AG04450 (cell line): ENCODE results near the gene CD160. TPM values are rescaled to one million over a fixed set of nuclear protein-coding genes. Genes with fewer than 3 reads are reported as not detected.

Experiments
- CTCF ChIA-PET: fragments of 300-600, 350-600 bp; formaldehyde crosslinking; extraction: SDS; loops from one replicate; lab custom pipeline; 2022; ENCODE audit warnings: antibody characterized with exemption, inconsistent platforms; lab: Charles Lee
- POLR2A ChIA-PET: fragments of 350-600 bp; formaldehyde crosslinking; extraction: SDS; loops from one replicate; lab custom pipeline; 2021; ENCODE audit warnings: antibody characterized with exemption, inconsistent platforms; lab: Yijun Ruan, JAX
- DNase-seq: peaks from one replicate; pipeline ENCODE4 v3.0.0-alpha.2; 2011; ENCODE audit warnings: low read depth, low spot score
- H3K27ac ChIP-seq: one replicate; pipeline ENCODE4 v1.5.1; 2012; ENCODE audit warnings: low read depth, low read length, control low read depth
- H3K27me3 ChIP-seq: one replicate; pipeline ENCODE4 v1.6.0; 2012; ENCODE audit warnings: low read length; ENCODE audit not compliant: control insufficient read depth, insufficient read depth
- H3K4me3 ChIP-seq: 2 replicates; pipeline ENCODE4 v1.5.1; 2011; ENCODE audit warnings: mild to moderate bottlenecking, low read depth, low read length, control low read depth
- H3K9me3 ChIP-seq: 2 replicates; pipeline ENCODE4 v1.5.1; 2012; ENCODE audit warnings: low read length; ENCODE audit not compliant: control insufficient read depth, insufficient read depth
- polyA plus RNA-seq: library from polyadenylated mRNA; depleted of rRNA; stranded (reverse); fragments of >200 nt; gene quantifications from 2 replicates; pipeline ENCODE4 v1.2.3, GENCODE V29; 2011
- TF ChIP-seq, protein P1 (sequence below): IDR thresholded peaks from 2 replicates; pipeline ENCODE4 v1.5.1; 2011; ENCODE audit warnings: low read depth, low read length, control low read depth, inconsistent platforms

Gene CD160
- polyA plus RNA-seq, 1 experiment, result 0.05 TPM

DNA sequence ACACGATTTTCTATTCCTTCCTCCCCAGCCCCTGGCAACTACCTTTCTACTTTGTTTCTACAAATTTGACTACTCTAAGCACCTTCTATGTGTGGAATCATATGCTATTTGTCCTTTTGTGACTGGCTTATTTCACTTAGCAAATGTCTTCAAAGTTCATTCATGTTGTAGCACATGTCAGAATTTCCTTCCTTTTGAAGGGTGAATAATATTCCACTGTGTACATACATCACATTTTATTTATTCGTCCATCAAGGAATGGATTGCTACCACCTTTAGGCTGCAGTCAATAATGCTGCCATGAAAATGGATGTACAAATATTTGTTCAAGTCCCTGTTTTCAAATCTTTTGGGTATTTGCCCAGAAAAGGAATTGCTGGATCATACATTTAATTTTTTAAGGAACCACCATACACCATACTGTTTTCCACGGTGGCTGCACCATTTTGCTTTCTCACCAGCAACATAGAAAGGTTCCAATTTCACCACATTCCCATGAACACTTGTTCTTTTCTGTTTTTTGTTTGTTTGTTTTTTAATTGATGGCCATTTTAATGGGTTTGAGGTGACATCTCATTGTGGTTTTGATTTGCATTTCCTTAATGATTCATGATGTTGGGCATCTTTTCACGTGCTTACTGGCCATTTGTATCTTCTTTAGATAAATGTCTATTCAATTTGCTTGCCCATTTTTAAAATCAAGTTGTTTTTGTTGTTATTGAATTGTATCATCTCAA lies 8.8 kb upstream of the CD160 start:
- DNase-seq, result no peak
- no peak overlapping the region for H3K27ac ChIP-seq
- no peak overlapping the region for H3K4me3 ChIP-seq
- CTCF ChIA-PET, result interaction anchor here (4.6 kb wide), 1 partner anchor 10 kb away, joined by 35 read pairs; the partner anchor contains the start of gene CD160
- TF ChIP-seq, protein P1, sequence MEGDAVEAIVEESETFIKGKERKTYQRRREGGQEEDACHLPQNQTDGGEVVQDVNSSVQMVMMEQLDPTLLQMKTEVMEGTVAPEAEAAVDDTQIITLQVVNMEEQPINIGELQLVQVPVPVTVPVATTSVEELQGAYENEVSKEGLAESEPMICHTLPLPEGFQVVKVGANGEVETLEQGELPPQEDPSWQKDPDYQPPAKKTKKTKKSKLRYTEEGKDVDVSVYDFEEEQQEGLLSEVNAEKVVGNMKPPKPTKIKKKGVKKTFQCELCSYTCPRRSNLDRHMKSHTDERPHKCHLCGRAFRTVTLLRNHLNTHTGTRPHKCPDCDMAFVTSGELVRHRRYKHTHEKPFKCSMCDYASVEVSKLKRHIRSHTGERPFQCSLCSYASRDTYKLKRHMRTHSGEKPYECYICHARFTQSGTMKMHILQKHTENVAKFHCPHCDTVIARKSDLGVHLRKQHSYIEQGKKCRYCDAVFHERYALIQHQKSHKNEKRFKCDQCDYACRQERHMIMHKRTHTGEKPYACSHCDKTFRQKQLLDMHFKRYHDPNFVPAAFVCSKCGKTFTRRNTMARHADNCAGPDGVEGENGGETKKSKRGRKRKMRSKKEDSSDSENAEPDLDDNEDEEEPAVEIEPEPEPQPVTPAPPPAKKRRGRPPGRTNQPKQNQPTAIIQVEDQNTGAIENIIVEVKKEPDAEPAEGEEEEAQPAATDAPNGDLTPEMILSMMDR, result no peak
- no peaks in the 10 kb centered on the region for H3K9me3 ChIP-seq
- POLR2A ChIA-PET, result no interaction called here
- no peaks in the 10 kb centered on the region for H3K27me3 ChIP-seq

DNA sequence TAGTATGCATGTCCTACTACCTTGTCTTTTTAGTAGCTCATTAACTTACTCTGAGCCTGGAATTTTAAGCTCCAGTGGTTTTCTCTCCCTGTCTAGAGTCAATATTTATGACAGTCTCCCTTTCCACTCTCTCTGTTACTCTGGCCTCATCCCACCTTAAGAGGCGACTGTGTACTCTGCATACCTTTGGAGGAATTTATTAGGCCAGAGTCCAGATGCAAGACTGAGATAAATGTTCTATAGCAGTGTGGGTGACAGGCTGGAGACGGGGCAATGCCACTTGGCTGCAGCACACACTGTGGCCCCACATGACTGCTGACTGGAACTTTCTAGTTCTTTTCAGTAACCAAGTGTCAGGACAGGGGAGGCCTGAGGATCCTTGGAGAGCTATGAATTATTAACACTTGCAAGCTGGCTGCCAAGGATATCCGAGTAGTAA lies 8.1 kb upstream of the CD160 start:
- Histone ChIP-seq H3K27me3 (no peaks in the 10 kb centered on the region), H3K4me3 (no peak overlapping the region), H3K9me3 (no peaks in the 10 kb centered on the region), H3K27ac (no peak overlapping the region)
- ChIA-PET CTCF (interaction anchor here (2.2 kb wide), 1 partner anchor 9 kb away, joined by 6 read pairs; no protein-coding TSS in a partner anchor), POLR2A (no interaction called here)
- DNase-seq, result no peak
- TF ChIP-seq, protein P1, result no peak

DNA sequence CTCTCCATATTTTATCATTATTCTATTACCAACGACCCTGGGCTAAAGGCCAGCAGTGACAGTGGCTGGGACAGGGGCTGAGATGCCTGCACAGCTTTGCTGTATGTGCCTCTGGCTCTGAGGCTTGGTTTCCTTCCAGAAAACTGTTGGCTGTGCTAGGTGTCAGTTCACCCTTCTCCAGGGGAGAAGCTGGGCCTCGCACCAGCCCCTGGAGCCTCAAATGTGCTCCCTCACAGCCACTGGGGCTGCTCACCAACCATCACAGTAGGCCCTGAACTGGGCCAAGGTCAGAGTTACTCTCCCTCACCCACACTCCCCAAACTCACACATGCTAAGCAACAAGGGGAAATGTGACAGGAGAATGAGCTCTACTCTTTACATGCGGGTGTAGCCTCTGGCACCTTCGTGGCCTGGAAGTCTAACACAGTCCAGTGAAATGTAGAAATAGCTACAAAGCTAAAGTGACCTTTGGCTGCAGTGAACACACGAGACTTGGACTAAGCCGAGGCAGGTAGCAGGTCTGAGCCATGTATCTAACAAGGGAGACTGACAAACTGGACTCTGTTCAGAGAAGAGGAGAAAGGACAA lies 4.7 kb upstream of the CD160 start:
- no peak overlapping the region for H3K27ac ChIP-seq
- no peak overlapping the region for H3K4me3 ChIP-seq
- POLR2A ChIA-PET, result interaction anchor here (0.6 kb wide), 1 partner anchor 39 kb away, joined by 4 read pairs; no protein-coding TSS in a partner anchor
- H3K27me3 ChIP-seq, result no peaks in the 10 kb centered on the region
- CTCF ChIA-PET, result no interaction called here
- TF ChIP-seq, protein P1, result no peak
- H3K9me3 ChIP-seq, result no peaks in the 10 kb centered on the region
- DNase-seq, result no peak

DNA sequence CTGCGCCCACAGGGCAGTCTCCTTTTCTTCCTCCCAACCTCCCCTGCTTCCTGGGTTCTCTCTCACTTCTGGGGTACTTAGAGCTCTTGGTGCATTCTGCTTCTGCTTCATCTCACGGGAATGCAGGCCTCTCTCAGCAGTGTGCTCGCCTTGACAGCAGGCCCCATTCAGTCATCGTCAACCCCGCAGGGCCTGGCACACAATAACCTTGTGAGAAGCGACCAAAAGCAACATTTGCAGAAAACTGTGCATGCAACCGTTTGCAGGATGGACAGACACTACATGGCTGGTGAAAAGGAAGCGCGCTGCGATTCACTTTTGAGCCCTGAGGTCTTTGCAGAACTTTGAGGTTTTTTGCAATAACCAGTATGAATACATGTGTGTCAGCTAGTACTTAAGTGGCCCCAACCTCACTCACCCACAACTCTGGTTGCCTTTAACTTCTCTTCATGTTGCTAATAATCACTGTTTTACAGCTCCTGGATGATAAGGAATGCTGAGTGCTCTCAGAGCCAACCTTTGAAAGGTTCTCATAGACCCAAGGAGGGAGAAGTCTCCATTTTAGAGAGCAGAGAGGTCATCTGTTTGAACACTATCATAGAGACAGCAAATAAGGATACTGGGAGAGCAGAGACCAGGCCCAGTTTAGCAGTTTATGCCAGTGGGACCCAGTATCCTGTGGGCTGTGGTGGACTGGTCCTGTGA lies 2.5 kb upstream of the CD160 start:
- Histone ChIP-seq H3K4me3 (no peak overlapping the region), H3K9me3 (no peaks in the 10 kb centered on the region), H3K27ac (peak overlapping the region; percentile 39), H3K27me3 (no peaks in the 10 kb centered on the region)
- TF ChIP-seq, protein P1, result no peak
- CTCF ChIA-PET, result no interaction called here
- DNase-seq, result no peak
- POLR2A ChIA-PET, result no interaction called here
